Loucy (cell line): ENCODE data around the gene ROGDI.
"Not testable (repeated sequence)": the region's sequence is repeated elsewhere in the genome, so short reads cannot be mapped to it uniquely, and the experiment has no call there.

Source experiments
- H2AFZ ChIP-seq: fragments of 200-600 bp; sonication (generic); 2 replicates; pipeline ENCODE4 v1.6.0; 2016; ENCODE audit warnings: antibody characterized with exemption, mild to moderate bottlenecking, low read length, moderate library complexity
- H3F3A ChIP-seq: fragments of 200-600 bp; 2 replicates; pipeline ENCODE4 v1.6.0; 2016; ENCODE audit warnings: antibody characterized with exemption, low read depth, mild to moderate bottlenecking
- H3K27me3 ChIP-seq: fragments of 200-600 bp; sonication (generic); 2 replicates; pipeline ENCODE4 v1.6.1; 2014; ENCODE audit warnings: low read length, mild to moderate bottlenecking; ENCODE audit not compliant: insufficient read depth, poor library complexity, severe bottlenecking
- H3K36me3 ChIP-seq: fragments of 200-600 bp; sonication (generic); 2 replicates; pipeline ENCODE4 v1.6.1; 2016; ENCODE audit warnings: low read length; ENCODE audit not compliant: insufficient read depth
- H3K4me1 ChIP-seq: fragments of 200-600 bp; sonication (generic); 2 replicates; pipeline ENCODE4 v1.5.1; 2014; ENCODE audit warnings: low read length, mild to moderate bottlenecking; ENCODE audit not compliant: insufficient read depth, poor library complexity, severe bottlenecking
- H3K4me2 ChIP-seq: fragments of 200-600 bp; sonication (generic); 2 replicates; pipeline ENCODE4 v1.6.0; 2014; ENCODE audit warnings: antibody characterized with exemption, low read length, low read depth, mild to moderate bottlenecking; ENCODE audit not compliant: poor library complexity, severe bottlenecking
- H3K4me3 ChIP-seq: fragments of 200-600 bp; sonication (generic); 2 replicates; pipeline ENCODE4 v1.5.1; 2014; ENCODE audit warnings: low read length, mild to moderate bottlenecking, mixed read lengths; ENCODE audit not compliant: poor library complexity, severe bottlenecking
- H3K79me2 ChIP-seq: fragments of 200-600 bp; sonication (generic); 2 replicates; pipeline ENCODE4 v1.6.1; 2014; ENCODE audit warnings: low read length; ENCODE audit not compliant: insufficient read depth
- H3K9ac ChIP-seq: fragments of 200-600 bp; sonication (generic); 2 replicates; pipeline ENCODE4 v1.6.0; 2014; ENCODE audit warnings: mild to moderate bottlenecking, low read depth, low read length, moderate library complexity; ENCODE audit not compliant: poor library complexity, severe bottlenecking
- H3K9me2 ChIP-seq: fragments of 200-600 bp; sonication (generic); replicated peaks from 2 replicates; pipeline ENCODE4 v1.6.1; 2016; ENCODE audit warnings: low read depth, low read length, mixed read lengths
- H3K9me3 ChIP-seq: fragments of 200-600 bp; sonication (generic); 2 replicates; pipeline ENCODE4 v1.6.1; 2014; ENCODE audit warnings: mild to moderate bottlenecking, antibody characterized with exemption, low read length, low read depth; ENCODE audit not compliant: insufficient read depth
- H4K20me1 ChIP-seq: fragments of 200-600 bp; sonication (generic); 2 replicates; pipeline ENCODE4 v1.6.0; 2014; ENCODE audit warnings: antibody characterized with exemption, low read length, mild to moderate bottlenecking; ENCODE audit not compliant: insufficient read depth, poor library complexity, severe bottlenecking
- EZH2phosphoT487 ChIP-seq: fragments of 200-600 bp; IDR thresholded peaks from 2 replicates; pipeline ENCODE4 v1.6.1; 2018; ENCODE audit warnings: antibody characterized with exemption, mild to moderate bottlenecking, moderate library complexity, borderline replicate concordance
- TF ChIP-seq, protein P1 (sequence below): fragments of 200-600 bp; sonication (generic); conservative IDR thresholded peaks from 2 replicates; pipeline ENCODE4 v1.5.1; 2014; ENCODE audit warnings: mild to moderate bottlenecking, antibody characterized with exemption, low read length

Gene ROGDI

DNA sequence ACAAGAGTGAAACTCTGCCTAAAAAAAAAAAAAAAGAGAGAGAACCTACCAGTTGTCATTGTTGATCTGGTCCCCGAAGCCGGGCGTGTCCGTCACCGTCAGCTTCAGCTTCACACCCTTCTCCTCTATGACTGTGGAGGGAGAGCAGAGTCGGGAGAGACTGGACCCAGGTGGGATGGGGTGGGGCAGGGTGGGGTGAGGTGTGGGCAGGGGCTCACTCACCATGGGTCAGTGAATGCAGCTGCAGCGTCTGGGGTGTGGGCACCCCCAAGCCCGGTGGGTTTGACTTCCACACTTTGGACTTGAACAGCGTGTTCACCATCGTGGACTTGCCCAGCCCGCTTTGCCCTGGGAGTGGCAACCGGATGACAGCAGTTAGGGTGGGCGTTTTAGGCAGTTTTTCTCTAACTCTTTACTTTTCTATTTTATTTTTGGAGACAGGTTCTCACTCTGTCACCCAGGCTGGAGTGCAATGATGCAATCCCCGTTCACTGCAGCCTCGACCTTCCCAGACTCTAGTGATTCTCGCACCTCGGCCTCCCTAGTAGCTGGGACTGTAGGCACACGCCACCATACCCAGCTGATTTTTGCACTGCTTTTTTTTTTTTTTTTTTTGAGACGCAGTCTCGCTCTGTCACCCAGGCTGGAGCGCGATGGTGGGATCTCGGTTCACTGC is 16.5 kb downstream of the ROGDI start:
- Histone ChIP-seq H3K4me2 (no peak overlapping the region), H3K9ac (no peak overlapping the region), H3K9me3 (no peaks in the 10 kb centered on the region), H3K4me3 (no peak overlapping the region), H3K4me1 (no peaks in the 10 kb centered on the region), H2AFZ (no peak overlapping the region), H3K79me2 (no peaks in the 10 kb centered on the region), H3F3A (no peaks in the 10 kb centered on the region), H4K20me1 (no peaks in the 10 kb centered on the region), H3K27me3 (no peaks in the 10 kb centered on the region), H3K9me2 (no peaks in the 10 kb centered on the region), H3K36me3 (no peaks in the 10 kb centered on the region)
- TF ChIP-seq EZH2phosphoT487: no peak
- TF ChIP-seq, protein P1, sequence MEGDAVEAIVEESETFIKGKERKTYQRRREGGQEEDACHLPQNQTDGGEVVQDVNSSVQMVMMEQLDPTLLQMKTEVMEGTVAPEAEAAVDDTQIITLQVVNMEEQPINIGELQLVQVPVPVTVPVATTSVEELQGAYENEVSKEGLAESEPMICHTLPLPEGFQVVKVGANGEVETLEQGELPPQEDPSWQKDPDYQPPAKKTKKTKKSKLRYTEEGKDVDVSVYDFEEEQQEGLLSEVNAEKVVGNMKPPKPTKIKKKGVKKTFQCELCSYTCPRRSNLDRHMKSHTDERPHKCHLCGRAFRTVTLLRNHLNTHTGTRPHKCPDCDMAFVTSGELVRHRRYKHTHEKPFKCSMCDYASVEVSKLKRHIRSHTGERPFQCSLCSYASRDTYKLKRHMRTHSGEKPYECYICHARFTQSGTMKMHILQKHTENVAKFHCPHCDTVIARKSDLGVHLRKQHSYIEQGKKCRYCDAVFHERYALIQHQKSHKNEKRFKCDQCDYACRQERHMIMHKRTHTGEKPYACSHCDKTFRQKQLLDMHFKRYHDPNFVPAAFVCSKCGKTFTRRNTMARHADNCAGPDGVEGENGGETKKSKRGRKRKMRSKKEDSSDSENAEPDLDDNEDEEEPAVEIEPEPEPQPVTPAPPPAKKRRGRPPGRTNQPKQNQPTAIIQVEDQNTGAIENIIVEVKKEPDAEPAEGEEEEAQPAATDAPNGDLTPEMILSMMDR: no peak

DNA sequence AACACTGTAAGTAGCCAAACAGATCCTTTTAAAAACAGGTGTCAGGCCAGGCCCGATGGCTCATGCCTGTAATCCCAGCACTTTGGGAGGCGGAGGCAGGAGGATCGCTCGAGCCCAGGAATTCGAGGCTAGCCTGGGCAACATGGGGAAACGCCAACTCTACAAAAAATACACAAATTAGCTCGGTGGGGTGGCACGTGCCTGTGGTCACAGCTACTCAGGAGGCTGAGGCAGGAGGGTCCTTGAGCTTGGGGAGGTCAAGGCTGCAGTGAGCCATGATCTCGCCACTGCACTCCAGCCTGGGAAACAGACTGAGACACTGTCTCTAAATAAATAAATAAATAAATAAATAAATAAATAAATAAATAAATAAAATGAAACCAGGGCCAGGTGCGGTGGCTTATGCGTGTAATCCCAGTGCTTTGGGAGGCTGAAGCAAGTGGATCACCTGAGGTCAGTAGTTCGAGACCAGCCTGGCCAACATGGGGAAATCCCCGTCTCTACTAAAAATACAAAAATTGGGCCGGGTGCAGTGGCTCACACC is 17.9 kb downstream of the ROGDI start:
- H3K4me3 ChIP-seq, H3K9me2 ChIP-seq, H3K9me3 ChIP-seq, H3K36me3 ChIP-seq, H3F3A ChIP-seq, H3K4me2 ChIP-seq, H3K9ac ChIP-seq, H3K79me2 ChIP-seq, H2AFZ ChIP-seq, H4K20me1 ChIP-seq, H3K4me1 ChIP-seq, H3K27me3 ChIP-seq: not testable (repeated sequence)

GRCh38 chr16:4783951-4784336 is 18.5 kb downstream of the ROGDI start:
- Histone ChIP-seq H3K4me2 (no peak overlapping the region), H4K20me1 (no peaks in the 10 kb centered on the region), H2AFZ (no peak overlapping the region), H3K36me3 (no peaks in the 10 kb centered on the region), H3F3A (no peaks in the 10 kb centered on the region), H3K27me3 (no peaks in the 10 kb centered on the region), H3K9me2 (no peaks in the 10 kb centered on the region), H3K79me2 (no peaks in the 10 kb centered on the region), H3K4me3 (no peak overlapping the region), H3K9ac (no peak overlapping the region), H3K9me3 (no peaks in the 10 kb centered on the region), H3K4me1 (no peaks in the 10 kb centered on the region)
- no peak for TF ChIP-seq EZH2phosphoT487
- TF ChIP-seq, protein P1: no peak
